SIG-M5 (cell line): ENCODE results near the gene CSNK1E.

Experiments
- DNase-seq: peaks from one replicate; lab custom pipeline; 2025; lab: John Stamatoyannopoulos, UW

The CSNK1E gene

GRCh38 chr22:38249301-38249700 is 67.9 kb downstream of the CSNK1E start:
- DNase-seq = no peak

GRCh38 chr22:38248280-38248679 is 69.0 kb downstream of the CSNK1E start:
- DNase-seq = no peak

GRCh38 chr22:38247713-38248112 is 69.5 kb downstream of the CSNK1E start:
- no peak for DNase-seq

GRCh38 chr22:38246692-38247091 is 70.5 kb downstream of the CSNK1E start:
- no peak for DNase-seq

GRCh38 chr22:38246046-38246658 is 71.1 kb downstream of the CSNK1E start:
- no peak for DNase-seq

- DNase-seq = no peak
These were observed 73.1 kb downstream of the CSNK1E start for GRCh38 chr22:38244106-38244505.

- no peak for DNase-seq
These were observed 74.0 kb downstream of the CSNK1E start for GRCh38 chr22:38243007-38243765.

GRCh38 chr22:38240734-38241252 is 76.4 kb downstream of the CSNK1E start:
- DNase-seq = no peak
